Inflammatory macrophage treated with lipopolysaccharide for 4 hours (primary cell): ENCODE measurements around the gene HTR1D.
A peak's percentile ranks its signal among the peaks of the same experiment; 100 is the strongest.
"Not testable (repeated sequence)": the region's sequence is repeated elsewhere in the genome, so short reads cannot be mapped to it uniquely, and the experiment has no call there.

ENCODE experiments used
- DNase-seq: peaks from one replicate; pipeline ENCODE4 v3.0.0-alpha.2; 2020

HTR1D gene

DNA sequence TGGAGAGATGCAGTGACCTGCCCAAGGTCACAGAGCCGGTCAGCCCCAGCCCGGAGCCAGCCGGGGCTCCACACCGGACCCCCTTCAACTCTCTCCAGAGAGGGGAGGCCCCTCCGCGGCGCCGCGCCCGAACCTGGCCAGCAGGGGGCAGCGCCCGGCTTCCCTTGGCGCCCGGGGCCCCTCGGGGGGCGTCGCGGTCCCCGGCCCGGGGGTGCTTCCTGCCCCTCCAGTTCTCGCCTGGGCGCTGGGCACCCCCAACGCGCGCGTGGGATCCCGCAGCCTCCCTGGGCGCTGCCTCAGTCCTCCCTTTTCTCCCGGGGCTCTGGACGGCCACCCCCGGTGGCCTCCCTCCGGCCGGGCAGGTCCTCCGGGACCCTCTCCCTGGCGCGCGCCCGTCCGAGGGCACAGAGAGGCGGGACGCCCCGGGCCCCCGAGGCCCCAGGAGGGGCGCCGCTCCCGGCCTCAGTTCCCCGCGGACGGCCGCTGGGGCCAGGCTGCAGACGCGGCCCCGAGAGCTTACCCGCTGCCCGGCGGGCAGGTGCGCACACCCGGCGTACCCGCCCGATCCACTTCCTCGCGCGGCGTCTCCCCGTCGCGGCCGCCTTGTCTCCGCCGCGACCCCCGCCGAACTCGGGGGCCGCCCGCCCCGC is 406 bp downstream of the HTR1D start:
- no peak for DNase-seq

DNA sequence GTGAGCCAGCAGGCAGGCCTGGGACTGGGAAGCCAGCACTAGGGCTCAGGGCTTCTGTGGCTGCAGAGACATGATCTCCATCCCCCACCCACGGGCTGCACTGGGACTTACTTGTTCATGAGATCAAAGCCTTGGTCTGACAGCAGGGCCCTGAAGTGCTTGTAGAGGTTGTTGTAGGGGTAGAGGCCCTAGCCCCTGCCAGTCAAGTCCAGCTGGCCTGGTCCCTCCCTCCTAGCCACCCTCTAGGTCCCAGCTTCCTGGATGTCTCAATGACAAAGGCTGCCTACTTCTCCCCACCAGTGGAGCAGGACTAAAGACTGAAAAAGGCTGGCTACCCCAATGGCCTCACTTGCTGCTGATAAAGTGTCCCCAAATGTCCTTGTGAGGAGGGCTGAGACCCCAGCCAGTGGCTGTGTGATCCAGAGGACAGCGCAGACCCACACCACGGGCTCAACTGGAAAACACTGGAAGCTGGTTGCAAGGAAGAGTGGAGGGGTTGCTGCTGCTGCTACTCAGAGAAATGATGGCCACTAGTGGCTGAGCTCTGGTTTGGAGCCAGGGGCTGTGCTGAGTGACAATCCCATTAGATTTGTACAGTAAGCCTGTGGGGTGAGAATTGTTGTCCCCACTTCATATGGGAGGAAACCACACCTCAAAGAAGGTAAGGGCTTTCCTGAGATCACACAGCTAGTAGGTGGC is 1.4 kb downstream of the HTR1D start:
- no peak for DNase-seq

DNA sequence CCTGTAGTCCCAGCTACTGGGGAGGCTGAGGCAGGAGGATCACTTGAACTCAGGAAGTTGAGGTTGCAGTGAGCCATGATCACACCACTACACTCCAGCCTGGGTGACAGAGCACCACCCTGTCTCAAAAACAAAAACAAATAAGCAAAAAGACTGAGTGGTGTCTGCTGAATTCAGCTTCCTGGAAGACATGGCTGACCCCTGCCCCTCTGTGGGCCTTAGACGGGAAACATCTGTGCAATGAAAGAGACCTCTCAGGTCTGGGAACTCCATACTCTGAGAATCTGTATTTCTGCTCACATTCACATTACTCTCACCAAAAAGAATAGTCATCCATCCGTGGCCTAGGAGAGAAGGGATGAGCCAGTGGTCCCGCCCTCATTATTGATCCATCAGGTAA is 2.0 kb downstream of the HTR1D start:
- DNase-seq = no peak

DNA sequence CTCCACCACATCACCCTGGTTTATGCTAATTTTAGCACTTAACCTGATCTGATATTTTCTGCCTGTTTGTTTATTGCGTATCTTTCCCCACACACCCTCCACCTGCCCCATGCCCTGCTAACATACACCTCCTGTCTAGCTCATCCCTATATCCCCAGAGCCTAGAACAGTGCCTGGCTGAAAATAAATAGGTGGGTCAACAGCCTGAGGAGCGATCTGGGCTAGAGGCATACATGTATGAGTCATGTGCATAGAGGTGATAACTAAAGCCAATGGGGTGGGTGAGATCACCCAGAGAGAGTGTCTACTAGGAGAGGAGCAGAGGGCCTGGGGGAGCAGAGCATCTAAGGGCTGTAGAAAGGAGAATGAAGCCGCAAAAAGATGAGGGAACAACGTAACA is 2.7 kb downstream of the HTR1D start:
- DNase-seq = no peak

DNA sequence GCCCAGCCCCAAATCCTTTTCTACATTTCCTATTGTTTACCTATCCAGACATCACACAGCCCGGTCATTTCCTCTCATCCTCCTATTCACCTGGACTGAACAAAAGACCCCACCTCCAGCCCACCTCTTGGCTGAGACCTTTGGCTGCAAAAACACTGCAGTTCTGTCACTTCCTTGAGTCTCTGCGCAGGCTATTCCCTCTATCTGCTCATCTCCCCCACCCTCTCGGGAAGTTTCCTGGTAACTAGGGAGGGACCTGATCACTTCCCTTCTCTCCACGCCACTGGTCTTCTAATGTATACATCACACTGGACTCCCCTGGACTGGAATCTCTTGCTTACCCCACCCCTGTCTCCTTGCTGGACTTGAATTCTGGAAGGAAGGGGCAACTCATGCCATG is 5.3 kb downstream of the HTR1D start:
- DNase-seq = no peak

DNA sequence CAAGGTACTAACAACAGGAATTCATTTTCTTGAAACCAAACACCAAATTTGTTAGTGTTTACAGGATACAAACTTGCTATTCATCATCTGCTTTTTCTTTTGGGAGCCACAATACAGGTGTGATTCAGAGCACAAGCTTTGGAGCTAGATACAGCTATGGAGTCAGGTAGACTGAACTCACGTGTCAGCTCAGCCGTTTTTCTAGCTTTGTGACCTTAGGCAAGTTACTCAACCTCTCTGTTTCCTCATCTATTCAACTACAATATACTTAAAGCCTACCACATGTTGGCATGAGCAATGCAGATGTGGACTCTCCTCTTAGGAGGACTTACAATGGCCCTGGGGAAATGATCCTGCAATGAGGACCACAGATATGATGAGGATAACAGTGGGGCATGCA is 6.3 kb downstream of the HTR1D start:
- no peak for DNase-seq

DNA sequence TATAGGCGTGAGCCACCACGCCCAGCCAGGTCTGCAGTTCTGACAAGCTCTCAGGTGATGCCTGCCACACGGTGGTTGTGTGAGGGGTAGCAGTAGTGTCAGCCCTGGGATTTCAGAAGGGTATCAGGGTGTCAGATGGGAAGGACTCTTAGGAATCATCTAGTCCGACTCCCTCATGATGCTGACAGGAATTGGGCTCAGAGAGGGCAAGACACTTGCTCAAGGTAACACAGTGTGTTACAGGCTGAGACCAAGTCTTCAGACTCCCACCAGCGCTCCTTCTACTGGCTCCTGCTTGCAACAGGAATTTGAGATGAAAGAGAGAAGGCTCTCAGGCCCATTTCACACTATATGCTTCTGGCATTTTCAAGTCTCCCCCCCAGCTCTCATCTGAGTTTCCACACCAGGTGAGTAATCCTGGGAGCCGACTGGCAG is 6.9 kb downstream of the HTR1D start:
- no peak for DNase-seq

DNA sequence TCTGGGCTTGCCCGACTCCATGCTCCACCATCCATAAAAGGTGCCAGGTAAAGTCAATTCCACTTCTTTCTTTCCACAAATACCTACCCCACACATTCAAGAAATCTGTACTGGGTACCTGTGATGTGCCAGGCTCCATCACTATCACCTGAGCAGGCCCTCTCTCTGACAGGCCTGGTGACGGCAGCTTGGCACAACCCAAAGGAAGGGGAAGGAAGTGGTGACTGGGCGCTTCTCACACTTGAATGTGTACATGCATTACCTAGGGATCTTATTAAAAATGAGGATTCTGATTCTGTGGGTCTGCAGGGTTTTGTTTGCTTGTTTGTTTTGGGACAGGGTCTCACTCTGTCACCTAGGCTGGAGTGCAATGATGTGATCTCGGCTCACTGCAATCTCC is 7.5 kb downstream of the HTR1D start:
- DNase-seq = no peak

DNA sequence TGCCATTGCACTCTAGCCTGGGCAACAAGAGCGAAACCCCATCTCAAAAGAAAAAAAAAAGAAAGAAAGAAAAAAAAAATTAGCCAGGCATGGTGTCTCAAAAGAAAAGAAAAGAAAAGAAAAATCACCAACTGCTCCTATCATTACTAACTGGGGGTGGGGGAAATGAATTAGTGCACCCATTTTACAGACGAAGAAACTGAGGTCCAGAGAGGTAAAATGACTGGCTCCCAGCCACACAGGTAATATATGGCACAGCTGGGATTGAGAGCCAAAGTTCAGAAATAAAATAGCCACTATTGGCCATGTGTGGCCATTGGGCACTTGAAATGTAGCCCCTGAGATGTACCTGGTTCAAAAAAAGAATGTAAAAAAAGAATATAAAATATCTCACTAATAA is 8.8 kb downstream of the HTR1D start:
- DNase-seq = no peak

DNA sequence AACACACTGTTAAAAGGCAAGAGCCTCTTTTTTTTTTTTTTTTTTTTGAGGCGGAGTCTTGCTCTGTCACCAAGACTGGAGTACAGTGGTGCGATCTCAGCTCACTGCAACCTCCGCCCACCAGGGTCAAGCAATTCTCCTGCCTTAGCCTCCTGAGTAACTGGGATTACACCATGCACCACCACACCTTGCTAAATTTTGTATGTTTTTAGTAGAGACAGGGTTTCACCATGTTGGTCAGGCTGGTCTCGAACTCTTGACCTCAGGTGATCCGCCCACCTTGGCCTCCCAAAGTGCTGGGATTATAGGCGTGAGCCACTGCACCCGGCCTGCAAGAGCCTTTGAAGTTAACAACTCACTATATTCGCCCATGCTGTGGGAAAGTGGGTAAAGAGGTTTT is 9.6 kb downstream of the HTR1D start:
- DNase-seq = not testable (repeated sequence)

DNA sequence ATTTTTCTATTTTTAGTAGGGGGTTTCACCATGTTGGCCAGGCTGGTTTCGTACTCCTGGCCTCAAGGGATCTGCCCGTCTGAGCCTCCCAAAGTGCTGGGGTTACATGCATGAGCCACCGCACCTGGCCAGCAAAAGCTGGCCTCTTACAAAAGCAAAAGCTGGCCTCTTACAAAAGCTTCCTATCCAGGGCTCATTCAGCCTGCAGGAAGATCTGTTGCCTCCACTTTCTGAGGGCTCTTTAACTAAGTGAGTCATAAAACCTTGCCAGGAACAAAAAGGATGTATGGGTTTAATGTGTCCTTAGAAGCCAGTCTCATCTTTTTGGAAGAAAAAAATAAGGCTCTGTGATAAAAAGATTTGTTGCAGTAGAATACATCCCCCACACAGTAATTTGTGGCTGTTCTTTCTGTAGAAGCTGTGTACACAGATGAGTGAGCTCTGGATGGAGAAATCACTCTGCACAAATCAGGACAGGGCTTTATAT is 15.0 kb downstream of the HTR1D start:
- DNase-seq = no peak

DNA sequence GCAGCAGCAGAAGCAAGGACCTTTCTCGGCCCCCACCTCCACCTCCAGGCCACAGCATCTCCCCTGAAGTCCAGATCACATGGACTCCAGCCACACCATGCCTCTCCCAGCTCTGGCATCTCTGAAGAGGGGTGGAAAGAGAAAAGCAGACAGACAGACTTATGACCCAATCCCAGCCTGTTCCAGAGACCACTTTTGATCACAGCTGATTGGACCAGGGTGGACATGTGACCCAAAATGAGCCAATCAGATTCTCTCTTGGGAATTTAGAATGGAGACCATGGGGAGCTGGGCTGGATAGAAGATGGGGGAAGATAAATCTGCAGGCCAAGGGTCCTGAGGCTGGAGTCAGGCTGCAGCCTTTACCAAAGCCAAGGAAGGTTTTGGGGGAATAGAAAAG is 16.4 kb downstream of the HTR1D start:
- DNase-seq = no peak

DNA sequence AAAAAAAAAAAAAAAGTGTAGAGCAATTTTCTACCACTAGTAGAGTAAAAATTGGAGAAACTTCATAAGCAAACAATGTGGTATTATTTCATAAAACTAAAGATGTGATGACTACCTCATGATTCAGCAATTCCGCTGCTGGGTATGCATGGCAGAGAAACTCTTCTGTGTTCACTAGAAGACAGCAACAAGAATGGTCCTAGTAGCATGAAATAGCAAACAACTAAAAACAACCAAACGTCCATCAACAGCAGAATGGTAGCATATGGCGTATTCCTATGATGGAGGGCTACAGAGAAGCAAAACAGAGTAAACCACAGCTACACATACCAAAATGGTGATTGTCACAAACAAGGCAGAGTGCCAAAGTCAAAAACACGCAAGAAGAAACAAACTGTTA is 18.9 kb downstream of the HTR1D start:
- DNase-seq = no peak

DNA sequence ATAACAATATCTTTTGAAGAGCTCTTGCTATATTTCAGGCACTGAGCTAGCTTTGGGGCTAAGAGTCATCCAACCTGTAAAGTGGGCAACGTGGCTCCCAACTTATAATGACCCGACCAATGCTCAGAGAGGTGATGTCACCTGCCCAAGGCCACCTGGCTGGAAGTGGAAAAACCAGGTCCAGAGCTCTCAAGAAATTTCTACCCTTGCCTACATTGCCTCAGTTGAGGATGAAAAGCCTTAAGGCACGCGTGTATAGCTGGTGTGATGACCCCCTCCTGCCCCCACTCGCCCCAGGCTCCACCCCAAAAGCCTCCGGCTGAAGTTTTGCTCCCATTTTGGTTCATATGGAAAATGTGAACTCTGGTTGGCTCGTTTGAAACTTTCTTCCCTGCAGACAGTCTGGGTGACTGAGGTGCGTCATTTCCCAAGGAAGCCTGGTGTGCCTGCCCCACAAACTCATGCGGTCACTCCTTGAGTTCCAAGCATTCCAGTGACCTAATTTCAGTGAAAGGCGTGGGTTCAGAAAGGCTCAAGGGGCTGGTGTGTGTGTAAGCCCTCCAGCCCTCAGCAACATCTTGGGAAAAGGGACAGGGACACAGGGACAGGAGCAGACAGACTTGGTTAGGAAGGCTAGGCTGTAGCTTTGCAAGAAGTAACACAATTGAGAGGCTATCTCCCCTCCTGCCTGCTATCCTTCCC is 20.5 kb downstream of the HTR1D start:
- DNase-seq = no peak

DNA sequence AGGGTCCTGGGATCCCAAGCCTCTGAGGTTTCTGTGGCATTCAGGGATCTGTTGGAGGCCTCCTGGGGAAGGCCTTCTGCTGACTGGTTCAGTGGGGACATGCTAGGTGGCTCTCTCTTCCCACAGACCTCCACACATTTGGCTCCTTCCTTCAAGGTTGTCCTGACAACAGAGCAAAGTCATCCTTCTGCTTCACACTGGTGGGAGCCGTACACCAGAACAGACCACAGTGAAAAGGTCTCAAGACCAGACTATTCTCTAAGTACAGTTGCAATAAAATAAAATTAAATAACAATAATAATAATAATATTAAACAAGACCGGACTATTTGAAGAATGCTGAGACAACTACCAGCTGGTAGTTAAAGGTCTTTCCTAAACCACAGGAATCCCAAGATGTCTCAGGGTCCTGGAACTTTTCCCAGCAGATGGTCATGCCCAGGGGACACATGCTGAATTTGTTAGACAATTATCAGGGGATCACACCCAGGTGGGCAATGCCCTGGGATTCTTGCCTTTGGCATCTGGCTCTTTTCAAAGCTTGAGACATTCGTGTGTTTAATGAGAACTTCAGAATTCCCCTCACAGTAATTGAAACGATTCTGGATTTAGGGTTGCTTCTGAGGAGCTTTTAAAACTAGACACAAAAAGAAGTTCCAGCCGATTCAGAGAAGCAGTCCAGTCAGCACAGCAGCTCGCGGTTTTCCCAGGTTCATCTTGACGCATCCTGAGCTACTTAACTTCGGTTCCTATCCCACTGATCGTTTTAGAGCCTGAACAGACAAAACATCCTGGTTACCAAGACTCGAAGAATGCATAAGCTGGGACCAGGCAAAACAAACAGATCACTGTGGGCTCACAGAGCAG is 22.9 kb downstream of the HTR1D start:
- DNase-seq = no peak

DNA sequence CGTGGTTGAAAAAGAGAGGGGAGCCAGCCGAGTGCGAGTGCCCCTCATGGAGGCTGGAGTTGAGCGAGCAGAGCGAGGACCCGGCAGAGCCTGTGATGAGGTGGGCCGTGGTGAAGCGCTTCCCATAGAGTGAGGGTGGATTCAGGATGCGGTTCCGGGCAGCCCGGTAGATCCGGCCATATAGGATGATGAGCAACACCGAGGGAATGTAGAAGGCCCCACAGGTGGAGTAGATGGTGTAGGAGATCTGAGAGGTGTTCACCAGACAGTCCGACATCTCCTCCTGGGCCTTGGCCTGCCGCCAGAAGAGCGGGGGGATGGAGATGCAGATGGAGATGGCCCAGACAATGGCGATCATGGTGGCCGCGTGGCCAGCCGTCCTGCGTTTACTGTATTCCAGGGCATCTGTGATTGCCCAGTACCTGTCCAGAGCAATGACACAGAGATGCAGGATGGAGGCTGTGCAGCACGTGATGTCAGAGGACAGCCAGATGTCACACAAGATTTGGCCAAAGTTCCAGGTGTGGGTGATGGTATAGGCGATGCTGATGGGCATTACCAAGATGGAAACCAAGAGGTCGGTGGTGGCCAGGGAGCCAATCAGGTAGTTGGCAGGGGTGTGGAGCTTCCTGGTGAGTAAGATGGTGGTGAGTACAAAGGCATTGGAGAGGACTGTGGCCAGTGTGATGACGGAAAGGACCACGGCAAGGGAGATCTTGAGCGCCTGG is 23.7 kb downstream of the HTR1D start:
- DNase-seq = no peak

DNA sequence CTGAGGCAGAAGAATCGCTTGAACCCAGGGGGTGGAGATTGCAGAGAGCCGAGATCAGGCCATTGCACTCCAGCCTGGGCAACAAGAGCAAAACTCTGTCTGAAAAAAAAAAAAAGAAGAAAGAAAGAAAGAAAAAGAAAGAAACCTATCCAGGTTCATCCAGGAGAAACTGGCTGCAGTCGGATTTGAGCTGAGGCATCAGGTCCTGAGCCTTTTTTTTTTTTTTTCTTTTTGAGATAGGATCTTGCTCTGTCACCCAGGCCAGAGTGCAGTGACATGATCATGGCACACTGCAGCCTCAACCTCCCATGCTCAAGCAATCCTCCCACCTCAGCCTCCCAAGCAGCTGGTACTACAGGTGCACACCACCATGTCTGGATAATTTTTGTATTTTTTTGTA is 26.1 kb downstream of the HTR1D start:
- DNase-seq = no peak

DNA sequence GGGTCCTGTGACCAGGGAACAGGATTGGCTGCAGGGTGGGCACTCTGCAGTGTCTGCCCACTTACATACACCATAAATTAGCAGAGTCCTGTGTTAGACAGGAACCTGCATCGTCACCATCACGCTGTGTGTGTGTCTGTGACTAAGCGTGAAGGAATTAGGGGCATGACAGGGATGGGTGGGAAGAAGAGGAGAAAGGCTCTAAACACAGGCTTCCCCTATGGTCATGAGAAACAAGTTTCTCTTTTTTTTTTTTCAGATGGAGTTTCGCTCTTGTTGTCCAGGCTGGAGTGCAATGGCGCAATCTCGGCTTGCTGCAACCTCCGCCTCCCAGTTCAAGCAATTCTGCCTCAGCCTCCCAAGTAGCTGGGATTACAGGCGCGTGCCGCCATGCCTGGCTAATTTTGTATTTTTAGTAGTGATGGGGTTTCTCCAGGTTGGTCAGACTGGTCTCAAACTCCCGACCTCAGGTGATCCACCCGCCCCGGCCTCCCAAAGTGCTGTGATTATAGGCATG is 28.3 kb downstream of the HTR1D start:
- DNase-seq = peak; percentile 89

DNA sequence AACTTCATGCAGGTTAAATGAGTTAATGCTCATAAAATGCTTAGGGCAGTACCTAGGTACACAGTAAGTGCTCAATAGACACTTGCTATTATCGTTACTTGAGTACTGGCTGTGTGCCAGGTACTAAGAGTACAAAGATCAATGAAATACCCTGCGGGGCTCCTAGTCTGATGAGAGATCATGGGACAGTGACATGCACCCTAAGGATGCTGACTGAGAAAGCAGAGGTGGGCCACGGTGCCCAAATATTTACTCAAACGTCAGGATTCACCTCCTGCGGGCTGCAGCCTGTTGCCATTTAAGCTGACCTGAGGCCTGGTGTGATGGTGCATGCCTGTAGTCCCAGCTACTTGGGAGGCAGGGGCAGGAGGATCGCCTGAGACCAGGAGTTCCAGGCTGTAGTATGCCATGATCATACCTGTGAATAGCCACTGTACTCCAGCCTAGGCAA is 28.8 kb downstream of the HTR1D start:
- no peak for DNase-seq

DNA sequence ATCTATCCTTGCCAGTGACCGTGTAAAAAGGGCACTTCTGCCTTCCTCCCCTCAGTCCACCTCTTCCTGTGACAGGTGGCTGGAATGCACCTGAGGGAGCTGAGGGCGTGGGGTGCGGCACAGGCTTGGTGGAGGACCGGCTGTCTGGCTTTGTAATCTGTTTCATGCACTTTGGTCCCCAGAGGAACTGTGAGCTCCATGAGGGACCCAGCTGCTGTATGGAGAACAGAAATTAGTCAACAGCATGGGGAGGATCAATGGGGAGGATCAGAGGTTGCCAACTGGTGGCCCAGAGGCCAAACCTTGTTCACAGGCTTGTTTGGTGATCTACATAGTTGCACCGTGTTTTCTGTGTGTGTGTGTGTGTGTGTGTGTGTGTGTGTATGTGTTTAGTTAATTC is 29.7 kb downstream of the HTR1D start:
- no peak for DNase-seq

DNA sequence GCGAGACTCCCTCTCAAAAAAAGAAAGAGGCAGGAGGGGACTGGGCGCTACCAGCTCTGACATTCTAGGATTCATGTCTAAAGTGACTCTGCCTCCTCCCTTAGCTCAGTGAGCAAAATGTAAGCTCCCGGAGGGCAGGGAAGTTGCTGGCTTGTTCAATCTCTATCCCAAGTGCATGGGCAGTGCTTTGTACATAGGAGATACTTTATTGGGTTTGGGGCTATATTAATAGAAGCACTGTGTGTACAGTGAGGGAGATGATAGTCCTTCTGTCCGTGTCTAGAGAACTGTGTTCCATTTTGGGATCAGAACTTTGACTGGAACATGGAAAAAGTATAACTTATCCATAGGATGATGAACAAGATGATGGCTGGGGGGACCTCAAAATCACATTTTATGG is 31.9 kb downstream of the HTR1D start:
- DNase-seq = no peak
